Endodermal cell (in vitro differentiated cells): ENCODE data around the gene RAD9B. TPM values are rescaled to one million over a fixed set of nuclear protein-coding genes. Genes with fewer than 3 reads are reported as not detected.
A peak's percentile ranks its signal among the peaks of the same experiment; 100 is the strongest.
"Not testable (repeated sequence)": the region's sequence is repeated elsewhere in the genome, so short reads cannot be mapped to it uniquely, and the experiment has no call there.

Source experiments
- DNase-seq: peaks from one replicate; pipeline ENCODE4 v3.0.0-alpha.2; 2017
- H3K27ac ChIP-seq: 2 replicates; pipeline ENCODE4 v1.5.1; 2013; ENCODE audit warnings: mild to moderate bottlenecking, low read depth, low read length, moderate library complexity
- H3K27me3 ChIP-seq: 2 replicates; pipeline ENCODE4 v1.6.1; 2013; ENCODE audit warnings: mild to moderate bottlenecking, low read length, moderate library complexity; ENCODE audit not compliant: insufficient read depth, control insufficient read depth, poor library complexity, severe bottlenecking
- H3K36me3 ChIP-seq: 2 replicates; pipeline ENCODE4 v1.7.0; 2013; ENCODE audit warnings: mild to moderate bottlenecking, low read length, moderate library complexity; ENCODE audit not compliant: control insufficient read depth, insufficient read depth
- H3K4me1 ChIP-seq: one replicate; pipeline ENCODE4 v1.7.0; 2013; ENCODE audit warnings: low read length; ENCODE audit not compliant: control insufficient read depth, insufficient read depth
- H3K4me3 ChIP-seq: 2 replicates; pipeline ENCODE4 v1.5.1; 2013; ENCODE audit warnings: mild to moderate bottlenecking, low read length, moderate library complexity
- H3K9ac ChIP-seq: 2 replicates; pipeline ENCODE4 v1.6.1; 2013; ENCODE audit warnings: mild to moderate bottlenecking, low read length, moderate library complexity; ENCODE audit not compliant: poor library complexity, severe bottlenecking; ENCODE audit errors: extremely low read depth
- H3K9me3 ChIP-seq: 2 replicates; pipeline ENCODE4 v1.6.1; 2013; ENCODE audit warnings: mild to moderate bottlenecking, low read length, moderate library complexity; ENCODE audit not compliant: control insufficient read depth
- H3K27ac Mint-ChIP-seq: 2 replicates; pipeline ENCODE4 v1.8.0; 2020; ENCODE audit warnings: mixed read lengths
- H3K27me3 Mint-ChIP-seq: 2 replicates; pipeline ENCODE4 v1.8.0; 2021; ENCODE audit warnings: mild to moderate bottlenecking, mixed read lengths; ENCODE audit not compliant: insufficient read depth
- H3K36me3 Mint-ChIP-seq: 2 replicates; pipeline ENCODE4 v1.8.0; 2020; ENCODE audit warnings: low read depth, mixed read lengths
- H3K4me1 Mint-ChIP-seq: 2 replicates; pipeline ENCODE4 v1.8.0; 2020; ENCODE audit warnings: mixed read lengths
- H3K4me3 Mint-ChIP-seq: 2 replicates; pipeline ENCODE4 v1.8.0; 2020; ENCODE audit warnings: mild to moderate bottlenecking, moderate library complexity, mixed read lengths
- H3K9me3 Mint-ChIP-seq: 2 replicates; pipeline ENCODE4 v1.8.0; 2020; ENCODE audit warnings: mild to moderate bottlenecking, mixed read lengths
- CTCF ChIP-seq: fragments of 200-600 bp; sonication (generic); conservative IDR thresholded peaks from 2 replicates; pipeline ENCODE4 v1.5.0; 2021; ENCODE audit warnings: antibody characterized with exemption, mild to moderate bottlenecking
- WGBS, 2 experiments: methylation state at CpG; one replicate each; pipeline versions ENCODE4 v1.1.5 to v1.1.7; 2013; ENCODE audit warnings: missing lambda C conversion rate in 2 of 2, mixed read lengths in 1 of 2; ENCODE audit not compliant: insufficient coverage in 1 of 2, insufficient read length in 1 of 2; 5-methylcytosine and 5-hydroxymethylcytosine counted together
- total RNA-seq, 2 donors: library from RNA; stranded (reverse); fragmentation: NEBNext Ultra II Directional in 1 of 2; extraction: Animal tissue kit (Norgen Biotek cat#: 25700) in 1 of 2; gene quantifications; 2 replicates in 1 of 2; 3 replicates in 1 of 2; pipeline ENCODE4 v1.2.1, GENCODE V29; 2021

The RAD9B gene
- total RNA-seq, 2 donors from 2014 or later = 0.29 to 0.31 TPM

- Mint-ChIP-seq H3K4me3 (no peak overlapping the region), H3K27ac (no peak overlapping the region), H3K4me1 (no peaks in the 10 kb centered on the region), H3K27me3 (no peaks in the 10 kb centered on the region), H3K36me3 (no peaks in the 10 kb centered on the region), H3K9me3 (no peaks in the 10 kb centered on the region)
- H3K4me1 ChIP-seq = no peaks in the 10 kb centered on the region
- WGBS, 2 experiments = 69 to 86% methylated on average over 2 to 3 of the region's 3 CpGs
- no peak for DNase-seq
- H3K27me3 ChIP-seq = no peaks in the 10 kb centered on the region
- H3K9me3 ChIP-seq = no peaks in the 10 kb centered on the region
- no peaks in the 10 kb centered on the region for H3K36me3 ChIP-seq
- H3K4me3 ChIP-seq = no peak overlapping the region
- no peak for TF ChIP-seq CTCF
- H3K27ac ChIP-seq = no peak overlapping the region
- H3K9ac ChIP-seq = no peak overlapping the region
Measured at GRCh38 chr12:110516995-110517394, 14.9 kb downstream of the RAD9B start.

GRCh38 chr12:110518014-110518413 is 15.9 kb downstream of the RAD9B start:
- not testable (repeated sequence) for H3K27ac ChIP-seq, H3K9me3 Mint-ChIP-seq, H3K4me3 Mint-ChIP-seq, H3K27me3 ChIP-seq, H3K4me1 ChIP-seq, H3K27me3 Mint-ChIP-seq, H3K4me3 ChIP-seq, DNase-seq, H3K9ac ChIP-seq, H3K4me1 Mint-ChIP-seq, H3K36me3 Mint-ChIP-seq, H3K36me3 ChIP-seq, H3K27ac Mint-ChIP-seq, H3K9me3 ChIP-seq
- WGBS, 2 experiments = 81 to 92% methylated on average over 3 to 8 of the region's 8 CpGs

GRCh38 chr12:110520876-110521712 is 19.0 kb downstream of the RAD9B start:
- H3K27me3 ChIP-seq, H3K4me1 Mint-ChIP-seq, H3K9ac ChIP-seq, H3K4me3 Mint-ChIP-seq, H3K9me3 ChIP-seq, H3K9me3 Mint-ChIP-seq, H3K27ac Mint-ChIP-seq, DNase-seq, H3K27ac ChIP-seq, H3K27me3 Mint-ChIP-seq, H3K4me1 ChIP-seq, H3K36me3 ChIP-seq, H3K4me3 ChIP-seq, H3K36me3 Mint-ChIP-seq: not testable (repeated sequence)
- 90% methylated on average over 4 to 11 of the region's 11 CpGs for WGBS, 2 experiments

- Mint-ChIP-seq H3K4me3 (no peak overlapping the region), H3K36me3 (peaks cover 17% of the 10 kb centered on the region), H3K4me1 (peaks cover 2% of the 10 kb centered on the region), H3K9me3 (no peaks in the 10 kb centered on the region), H3K27ac (no peak overlapping the region), H3K27me3 (no peaks in the 10 kb centered on the region)
- Histone ChIP-seq H3K9me3 (no peaks in the 10 kb centered on the region), H3K4me3 (no peak overlapping the region), H3K36me3 (peaks cover 3% of the 10 kb centered on the region), H3K27me3 (no peaks in the 10 kb centered on the region), H3K27ac (no peak overlapping the region), H3K9ac (no peak overlapping the region), H3K4me1 (peaks cover 2% of the 10 kb centered on the region)
- no peak for TF ChIP-seq CTCF
- WGBS, 2 experiments = 90 to 91% methylated on average over 3 to 6 of the region's 6 CpGs
- peak; percentile 41 for DNase-seq
Measured at GRCh38 chr12:110528277-110528839, 26.2 kb downstream of the RAD9B start.
